BJ (cell line): ENCODE results near the gene UBE2H. TPM values are rescaled to one million over a fixed set of nuclear protein-coding genes. Genes with fewer than 3 reads are reported as not detected.

Source experiments
- CTCF ChIA-PET: fragments of 350-600 bp; formaldehyde crosslinking; extraction: SDS; loops from one replicate; lab custom pipeline; 2021; ENCODE audit warnings: antibody characterized with exemption, inconsistent platforms; lab: Yijun Ruan, JAX
- POLR2A ChIA-PET: fragments of 300-600 bp; sonication (Branson Sonifier 250); formaldehyde crosslinking; extraction: SDS; loops from one replicate; lab custom pipeline; 2021; ENCODE audit warnings: antibody characterized with exemption; lab: Charles Lee
- DNase-seq: peaks from one replicate; pipeline ENCODE4 v3.0.0-alpha.2; 2011; ENCODE audit warnings: low read depth
- H3K27me3 ChIP-seq: 2 replicates; pipeline ENCODE4 v1.6.0; 2011; ENCODE audit warnings: low read length; ENCODE audit not compliant: control insufficient read depth, insufficient read depth
- H3K36me3 ChIP-seq: 2 replicates; pipeline ENCODE4 v1.5.1; 2011; ENCODE audit warnings: low read length; ENCODE audit not compliant: control insufficient read depth, insufficient read depth
- H3K4me3 ChIP-seq: 2 replicates; pipeline ENCODE4 v1.5.1; 2011; ENCODE audit warnings: low read depth, mild to moderate bottlenecking, control low read depth, low read length
- polyA plus RNA-seq: library from polyadenylated mRNA; depleted of rRNA; stranded (reverse); fragments of >200 nt; gene quantifications from 2 replicates; pipeline ENCODE4 v1.2.3, GENCODE V29; 2011
- TF ChIP-seq, protein P1 (sequence below): IDR thresholded peaks from 2 replicates; pipeline ENCODE4 v1.5.1; 2011; ENCODE audit warnings: low read depth, mild to moderate bottlenecking, control low read depth, inconsistent platforms, low read length, moderate library complexity; ENCODE audit not compliant: insufficient read depth

UBE2H gene
- polyA plus RNA-seq, 1 experiment, result 37.0 TPM

DNA sequence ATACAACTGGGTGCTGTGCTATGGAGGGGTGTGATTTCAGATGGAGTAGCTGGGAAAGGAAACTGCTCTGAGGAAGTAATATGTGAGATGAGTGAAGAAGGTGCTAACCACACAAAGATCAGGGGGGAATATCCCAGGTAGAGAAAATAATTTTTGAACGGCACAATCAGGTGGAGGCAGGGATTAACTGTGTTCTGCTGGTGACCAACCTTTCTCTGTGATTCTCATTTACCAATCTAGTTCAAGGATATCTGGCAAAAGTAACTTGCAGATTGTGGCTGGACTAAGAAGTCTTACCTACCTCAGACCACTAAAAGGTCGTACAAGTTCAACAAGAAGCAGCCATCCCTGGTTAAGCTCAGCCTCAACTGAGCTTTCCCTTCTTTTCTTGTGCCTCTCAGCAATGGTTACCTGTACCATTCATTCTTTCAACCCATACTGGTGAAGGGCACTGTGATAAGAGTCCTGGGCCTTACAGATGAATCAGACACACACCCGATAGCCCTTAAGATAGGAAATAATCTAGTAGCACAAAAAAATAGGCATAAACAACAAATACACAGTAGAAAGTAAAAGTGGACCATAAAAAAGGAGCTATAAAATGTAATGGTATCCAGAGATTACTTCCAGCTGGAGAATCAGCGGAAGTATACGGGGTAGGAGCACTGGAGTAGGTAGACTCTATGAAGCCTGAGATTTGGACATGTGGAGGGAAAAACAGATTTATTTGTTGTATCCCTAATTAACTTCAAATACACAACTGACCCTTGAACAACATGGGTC, 96.6 kb downstream of the UBE2H start:
- H3K4me3 ChIP-seq, result no peak overlapping the region
- CTCF ChIA-PET, result interaction anchor here (0.7 to 1.4 kb wide), 5 partner anchors 13 to 95 kb away, joined by 3 to 10 read pairs (median 4); no protein-coding TSS in a partner anchor
- H3K27me3 ChIP-seq, result no peaks in the 10 kb centered on the region
- no peak for DNase-seq
- H3K36me3 ChIP-seq, result no peaks in the 10 kb centered on the region
- TF ChIP-seq, protein P1, sequence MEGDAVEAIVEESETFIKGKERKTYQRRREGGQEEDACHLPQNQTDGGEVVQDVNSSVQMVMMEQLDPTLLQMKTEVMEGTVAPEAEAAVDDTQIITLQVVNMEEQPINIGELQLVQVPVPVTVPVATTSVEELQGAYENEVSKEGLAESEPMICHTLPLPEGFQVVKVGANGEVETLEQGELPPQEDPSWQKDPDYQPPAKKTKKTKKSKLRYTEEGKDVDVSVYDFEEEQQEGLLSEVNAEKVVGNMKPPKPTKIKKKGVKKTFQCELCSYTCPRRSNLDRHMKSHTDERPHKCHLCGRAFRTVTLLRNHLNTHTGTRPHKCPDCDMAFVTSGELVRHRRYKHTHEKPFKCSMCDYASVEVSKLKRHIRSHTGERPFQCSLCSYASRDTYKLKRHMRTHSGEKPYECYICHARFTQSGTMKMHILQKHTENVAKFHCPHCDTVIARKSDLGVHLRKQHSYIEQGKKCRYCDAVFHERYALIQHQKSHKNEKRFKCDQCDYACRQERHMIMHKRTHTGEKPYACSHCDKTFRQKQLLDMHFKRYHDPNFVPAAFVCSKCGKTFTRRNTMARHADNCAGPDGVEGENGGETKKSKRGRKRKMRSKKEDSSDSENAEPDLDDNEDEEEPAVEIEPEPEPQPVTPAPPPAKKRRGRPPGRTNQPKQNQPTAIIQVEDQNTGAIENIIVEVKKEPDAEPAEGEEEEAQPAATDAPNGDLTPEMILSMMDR, result no peak
- POLR2A ChIA-PET, result interaction anchor here (0.6 to 1.2 kb wide), 4 partner anchors 10 to 1068 kb away, joined by 3 to 4 read pairs (median 4); no protein-coding TSS in a partner anchor

DNA sequence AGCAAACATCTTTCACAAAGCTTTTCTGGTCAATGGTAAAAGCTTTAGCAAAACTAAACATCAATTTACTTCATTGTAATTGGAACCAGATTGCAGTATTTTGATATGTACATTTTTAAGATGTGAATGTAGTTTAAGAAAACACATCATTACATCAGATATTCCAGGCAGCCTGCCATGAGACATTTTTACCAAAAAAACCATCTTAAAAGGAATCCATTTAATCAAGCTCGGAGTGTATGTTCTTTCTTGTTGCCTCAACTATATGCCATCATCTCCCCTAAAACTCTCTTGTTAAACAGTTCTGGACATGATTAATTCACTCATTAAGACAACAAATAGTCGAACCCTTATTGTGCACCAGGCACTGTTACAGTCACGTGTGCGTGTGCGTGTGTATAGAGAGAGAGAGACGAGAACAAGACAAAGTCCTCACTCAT, 97.5 kb downstream of the UBE2H start:
- CTCF ChIA-PET, result interaction anchor here (0.7 to 1.4 kb wide), 4 partner anchors 12 to 96 kb away, joined by 3 to 10 read pairs (median 5); no protein-coding TSS in a partner anchor
- H3K36me3 ChIP-seq, result no peaks in the 10 kb centered on the region
- DNase-seq, result peak; percentile 99
- H3K27me3 ChIP-seq, result no peaks in the 10 kb centered on the region
- H3K4me3 ChIP-seq, result no peak overlapping the region
- POLR2A ChIA-PET, result interaction anchor here (0.6 to 1.2 kb wide), 4 partner anchors 9 to 1067 kb away, joined by 3 to 4 read pairs (median 4); no protein-coding TSS in a partner anchor
- TF ChIP-seq, protein P1, result no peak

- Histone ChIP-seq H3K4me3 (no peak overlapping the region), H3K27me3 (no peaks in the 10 kb centered on the region), H3K36me3 (no peaks in the 10 kb centered on the region)
- ChIA-PET POLR2A (interaction anchor here (1.2 kb wide), 1 partner anchor 24 kb away, joined by 3 read pairs; no protein-coding TSS in a partner anchor), CTCF (no interaction called here)
- TF ChIP-seq, protein P1, result no peak
- DNase-seq, result no peak
Observed at GRCh38 chr7:129854401-129854800, 98.4 kb downstream of the UBE2H start.

DNA sequence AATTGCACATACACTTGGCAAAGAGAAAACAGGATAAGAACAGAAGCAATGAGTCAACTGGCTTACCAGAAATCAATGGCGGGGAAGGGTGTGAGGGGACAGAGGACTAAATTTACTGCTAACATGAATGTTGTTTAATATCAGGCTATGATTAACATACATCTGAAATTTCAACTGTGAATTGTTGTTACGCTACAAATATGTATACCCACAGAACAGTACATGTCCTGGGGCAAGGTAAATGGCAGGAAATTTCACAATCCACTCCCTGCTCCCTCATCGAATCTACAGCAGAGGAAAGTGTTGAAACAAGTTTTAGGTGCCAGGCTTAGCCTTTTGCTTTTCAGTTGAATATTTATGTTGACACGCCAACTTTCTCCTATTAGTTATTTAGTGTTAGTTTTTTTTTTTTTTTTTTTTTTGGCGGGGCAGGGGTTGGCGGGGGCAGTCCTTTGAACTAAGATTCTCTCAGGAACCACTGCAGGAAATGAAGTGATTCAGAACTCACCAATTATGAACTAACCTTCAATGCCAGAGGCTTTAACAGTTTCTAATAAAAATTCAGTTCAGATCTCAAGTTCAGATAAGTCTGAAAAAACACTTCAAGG, 99.0 kb downstream of the UBE2H start:
- TF ChIP-seq, protein P1, result no peak
- Histone ChIP-seq H3K36me3 (no peaks in the 10 kb centered on the region), H3K4me3 (no peak overlapping the region), H3K27me3 (no peaks in the 10 kb centered on the region)
- ChIA-PET CTCF (no interaction called here), POLR2A (no interaction called here)
- DNase-seq, result no peak

DNA sequence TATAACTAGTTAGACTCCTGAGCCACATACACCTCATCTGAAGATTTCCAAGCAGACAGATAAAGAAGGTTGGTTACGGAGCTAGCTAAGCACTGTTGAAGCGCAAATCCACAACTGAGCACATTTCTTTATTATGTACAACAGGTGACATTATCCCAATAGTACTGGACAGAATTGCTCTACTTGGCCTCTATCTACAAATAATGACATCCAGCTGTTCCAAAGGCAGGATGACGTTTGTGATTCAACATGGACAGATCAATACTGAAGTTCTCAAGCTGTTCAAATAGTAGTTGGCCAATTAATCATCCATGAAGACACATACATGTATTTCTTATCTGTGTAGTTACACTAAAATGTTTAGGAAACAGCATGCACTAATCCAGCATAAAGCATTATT, 101.0 kb downstream of the UBE2H start:
- Histone ChIP-seq H3K27me3 (no peaks in the 10 kb centered on the region), H3K36me3 (peaks cover 1% of the 10 kb centered on the region; the same call in 1 of the 2 replicates), H3K4me3 (no peak overlapping the region)
- POLR2A ChIA-PET, result no interaction called here
- DNase-seq, result no peak
- TF ChIP-seq, protein P1, result no peak
- CTCF ChIA-PET, result interaction anchor here (0.6 to 2.0 kb wide), 6 partner anchors 9 to 158 kb away, joined by 3 to 6 read pairs (median 3); no protein-coding TSS in a partner anchor
